Hepatocyte (in vitro differentiated cells): ENCODE measurements around the gene CCDC126. TPM values are rescaled to one million over a fixed set of nuclear protein-coding genes. Genes with fewer than 3 reads are reported as not detected.

Experiments
- DNase-seq: peaks from one replicate; pipeline ENCODE4 v3.0.0-alpha.2; 2016; ENCODE audit warnings: low spot score
- H2AFZ ChIP-seq: fragments of 200-600 bp; sonication (generic); 2 replicates; pipeline ENCODE4 v1.6.0; 2016; ENCODE audit warnings: antibody characterized with exemption, mild to moderate bottlenecking
- H3K27ac ChIP-seq: fragments of 200-600 bp; sonication (generic); 2 replicates; pipeline ENCODE4 v1.5.1; 2016; ENCODE audit warnings: mild to moderate bottlenecking
- H3K27me3 ChIP-seq: fragments of 200-600 bp; sonication (generic); 2 replicates; pipeline ENCODE4 v1.6.1; 2016
- H3K36me3 ChIP-seq: fragments of 200-600 bp; sonication (generic); replicated peaks from 2 replicates; pipeline ENCODE4 v1.5.1; 2016; ENCODE audit warnings: low read depth; ENCODE audit not compliant: insufficient read depth
- H3K4me1 ChIP-seq: fragments of 200-600 bp; sonication (generic); 2 replicates; pipeline ENCODE4 v1.5.1; 2016; ENCODE audit warnings: mild to moderate bottlenecking, moderate library complexity; ENCODE audit not compliant: insufficient read depth
- H3K4me2 ChIP-seq: fragments of 200-600 bp; sonication (generic); 2 replicates; pipeline ENCODE4 v1.6.0; 2016
- H3K4me3 ChIP-seq: fragments of 200-600 bp; sonication (generic); 2 replicates; pipeline ENCODE4 v1.5.1; 2016; ENCODE audit warnings: mild to moderate bottlenecking
- H3K79me2 ChIP-seq: fragments of 200-600 bp; sonication (generic); 2 replicates; pipeline ENCODE4 v1.6.0; 2017; ENCODE audit warnings: mild to moderate bottlenecking
- H3K9me2 ChIP-seq: fragments of 200-600 bp; sonication (generic); replicated peaks from 2 replicates; pipeline ENCODE4 v1.6.0; 2017; ENCODE audit warnings: mild to moderate bottlenecking; ENCODE audit not compliant: insufficient read depth
- H3K9me3 ChIP-seq: fragments of 200-600 bp; sonication (generic); 2 replicates; pipeline ENCODE4 v1.5.1; 2016; ENCODE audit warnings: low read depth, mild to moderate bottlenecking
- H4K20me1 ChIP-seq: fragments of 200-600 bp; sonication (generic); 2 replicates; pipeline ENCODE4 v1.6.0; 2016; ENCODE audit warnings: mild to moderate bottlenecking; ENCODE audit not compliant: insufficient read depth, poor library complexity, severe bottlenecking
- CTCF ChIP-seq: fragments of 200-600 bp; sonication (generic); IDR thresholded peaks from 2 replicates; pipeline ENCODE4 v1.5.1; 2016; ENCODE audit warnings: antibody characterized with exemption, mild to moderate bottlenecking; ENCODE audit not compliant: poor library complexity
- EZH2 ChIP-seq: fragments of 200-600 bp; sonication (generic); IDR thresholded peaks from 2 replicates; pipeline ENCODE4 v1.6.1; 2016; ENCODE audit warnings: antibody characterized with exemption, mild to moderate bottlenecking, borderline replicate concordance
- EZH2phosphoT487 ChIP-seq: fragments of 200-600 bp; sonication (generic); IDR thresholded peaks from one replicate; pipeline ENCODE4 v1.6.1; 2018; ENCODE audit warnings: antibody characterized with exemption, mild to moderate bottlenecking, low read depth, moderate library complexity; ENCODE audit not compliant: unreplicated experiment, severe bottlenecking
- WGBS: methylation state at CpG from one replicate; pipeline ENCODE4 v1.1.6; 2016; ENCODE audit warnings: low lambda C conversion rate; ENCODE audit errors: missing lambda C conversion rate; 5-methylcytosine and 5-hydroxymethylcytosine counted together
- polyA plus RNA-seq: library from polyadenylated mRNA; unstranded; fragments of >200 nt; fragmentation: Nextera tagmentation; extraction: Ambion mirVana; gene quantifications from 2 replicates; pipeline ENCODE4 v1.2.1, GENCODE V29; 2016
- total RNA-seq: library from RNA; depleted of rRNA; stranded (reverse); fragments of >200 nt; gene quantifications from 2 replicates; pipeline ENCODE4 v1.2.3, GENCODE V29; 2014

The CCDC126 gene
- total and polyA plus RNA-seq, 2 experiments from 2014 or later, result 19.4 to 33.7 TPM

- no peak overlapping the region for H3K4me3 ChIP-seq
- no peaks in the 10 kb centered on the region for H3K27me3 ChIP-seq
- WGBS, result 88% methylated on average over 2 of the region's 2 CpGs
- no peak overlapping the region for H3K4me2 ChIP-seq
- H3K36me3 ChIP-seq, result no peaks in the 10 kb centered on the region
- peaks cover 20% of the 10 kb centered on the region for H3K79me2 ChIP-seq
- H3K9me2 ChIP-seq, result no peaks in the 10 kb centered on the region
- H3K9me3 ChIP-seq, result no peaks in the 10 kb centered on the region
- peak overlapping the region; percentile 34 for H3K27ac ChIP-seq
- H2AFZ ChIP-seq, result no peak overlapping the region
- no peaks in the 10 kb centered on the region for H4K20me1 ChIP-seq
- DNase-seq, result peak; percentile 12
- TF ChIP-seq CTCF, result no peak
- no peak for TF ChIP-seq EZH2
- TF ChIP-seq EZH2phosphoT487, result no peak
- H3K4me1 ChIP-seq, result peaks cover 5% of the 10 kb centered on the region
Measured at GRCh38 chr7:23628370-23628769, 31.2 kb downstream of the CCDC126 start.

DNA sequence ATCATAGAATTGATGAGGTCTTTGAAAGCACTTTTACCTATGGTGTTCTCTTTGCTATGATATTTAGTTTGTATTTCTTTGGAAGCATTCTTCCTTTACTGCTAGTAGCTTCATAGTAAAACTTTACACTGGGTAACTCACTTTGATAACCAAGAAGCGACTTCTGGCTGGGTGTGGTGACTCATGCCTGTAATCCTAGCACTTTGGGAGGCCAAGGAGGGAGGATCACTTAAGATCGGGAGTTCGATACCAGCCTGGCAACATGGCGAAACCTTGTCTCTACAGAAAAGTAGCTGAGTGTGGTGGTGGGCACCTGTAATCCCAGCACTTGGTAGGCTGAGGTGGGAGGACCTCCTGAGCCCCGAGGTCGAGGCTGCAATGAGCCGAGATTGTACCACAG is 36.2 kb downstream of the CCDC126 start:
- WGBS, result 93% methylated on average over 7 of the region's 7 CpGs
- no peak overlapping the region for H2AFZ ChIP-seq
- H3K27me3 ChIP-seq, result no peaks in the 10 kb centered on the region
- H3K79me2 ChIP-seq, result no peaks in the 10 kb centered on the region
- H3K27ac ChIP-seq, result no peak overlapping the region
- no peaks in the 10 kb centered on the region for H3K9me3 ChIP-seq
- H3K4me3 ChIP-seq, result no peak overlapping the region
- no peak for DNase-seq
- TF ChIP-seq EZH2phosphoT487 (no peak), EZH2 (no peak), CTCF (no peak)
- no peaks in the 10 kb centered on the region for H3K9me2 ChIP-seq
- H3K36me3 ChIP-seq, result no peaks in the 10 kb centered on the region
- no peaks in the 10 kb centered on the region for H4K20me1 ChIP-seq
- no peaks in the 10 kb centered on the region for H3K4me1 ChIP-seq
- no peak overlapping the region for H3K4me2 ChIP-seq

GRCh38 chr7:23645822-23646221 is 48.6 kb downstream of the CCDC126 start:
- DNase-seq, result no peak
- WGBS, result 96% methylated on average over 1 of the region's 1 CpG
- Histone ChIP-seq H3K9me2 (no peaks in the 10 kb centered on the region), H3K4me1 (no peaks in the 10 kb centered on the region), H3K9me3 (no peaks in the 10 kb centered on the region), H3K36me3 (no peaks in the 10 kb centered on the region), H3K4me3 (no peak overlapping the region), H3K79me2 (no peaks in the 10 kb centered on the region), H3K27me3 (no peaks in the 10 kb centered on the region), H4K20me1 (no peaks in the 10 kb centered on the region), H3K27ac (no peak overlapping the region), H3K4me2 (no peak overlapping the region), H2AFZ (no peak overlapping the region)
- no peak for TF ChIP-seq EZH2phosphoT487
- TF ChIP-seq CTCF, result no peak
- TF ChIP-seq EZH2, result no peak

- WGBS, result 91% methylated on average over 5 of the region's 5 CpGs
- TF ChIP-seq EZH2phosphoT487 (no peak), CTCF (no peak), EZH2 (no peak)
- no peaks in the 10 kb centered on the region for H3K27me3 ChIP-seq
- H3K9me3 ChIP-seq, result no peaks in the 10 kb centered on the region
- H4K20me1 ChIP-seq, result no peaks in the 10 kb centered on the region
- no peaks in the 10 kb centered on the region for H3K9me2 ChIP-seq
- DNase-seq, result no peak
- no peak overlapping the region for H2AFZ ChIP-seq
- H3K4me1 ChIP-seq, result no peaks in the 10 kb centered on the region
- H3K36me3 ChIP-seq, result no peaks in the 10 kb centered on the region
- no peak overlapping the region for H3K4me3 ChIP-seq
- no peak overlapping the region for H3K27ac ChIP-seq
- no peaks in the 10 kb centered on the region for H3K79me2 ChIP-seq
- H3K4me2 ChIP-seq, result no peak overlapping the region
Measured at GRCh38 chr7:23653942-23654341, 56.8 kb downstream of the CCDC126 start.
